HL-60/S4 (cell line): ENCODE measurements around the gene IRF2.

Source experiments
- in situ Hi-C: fragments of 300-500 bp; cut with MboI; formaldehyde crosslinking; loops from 2 replicates; pipeline ENCODE4 v1.14.3; 2022; ENCODE audit warnings: low sequenced_read_pairs

The IRF2 gene

GRCh38 chr4:184475498-184475897, 1.1 kb upstream of the IRF2 start:
- in situ Hi-C loops, result loop anchor here (10.0 kb wide), 1 partner anchor 59 kb away; no protein-coding TSS in a partner anchor

- in situ Hi-C loops, result loop anchor here (10.0 kb wide), 1 partner anchor 60 kb away; no protein-coding TSS in a partner anchor
Observed at GRCh38 chr4:184475096-184475461, 729 bp upstream of the IRF2 start.

- in situ Hi-C loops, result loop anchor here (10.0 kb wide), 1 partner anchor 61 kb away; no protein-coding TSS in a partner anchor
Observed at GRCh38 chr4:184473499-184474262, 669 bp downstream of the IRF2 start.

DNA sequence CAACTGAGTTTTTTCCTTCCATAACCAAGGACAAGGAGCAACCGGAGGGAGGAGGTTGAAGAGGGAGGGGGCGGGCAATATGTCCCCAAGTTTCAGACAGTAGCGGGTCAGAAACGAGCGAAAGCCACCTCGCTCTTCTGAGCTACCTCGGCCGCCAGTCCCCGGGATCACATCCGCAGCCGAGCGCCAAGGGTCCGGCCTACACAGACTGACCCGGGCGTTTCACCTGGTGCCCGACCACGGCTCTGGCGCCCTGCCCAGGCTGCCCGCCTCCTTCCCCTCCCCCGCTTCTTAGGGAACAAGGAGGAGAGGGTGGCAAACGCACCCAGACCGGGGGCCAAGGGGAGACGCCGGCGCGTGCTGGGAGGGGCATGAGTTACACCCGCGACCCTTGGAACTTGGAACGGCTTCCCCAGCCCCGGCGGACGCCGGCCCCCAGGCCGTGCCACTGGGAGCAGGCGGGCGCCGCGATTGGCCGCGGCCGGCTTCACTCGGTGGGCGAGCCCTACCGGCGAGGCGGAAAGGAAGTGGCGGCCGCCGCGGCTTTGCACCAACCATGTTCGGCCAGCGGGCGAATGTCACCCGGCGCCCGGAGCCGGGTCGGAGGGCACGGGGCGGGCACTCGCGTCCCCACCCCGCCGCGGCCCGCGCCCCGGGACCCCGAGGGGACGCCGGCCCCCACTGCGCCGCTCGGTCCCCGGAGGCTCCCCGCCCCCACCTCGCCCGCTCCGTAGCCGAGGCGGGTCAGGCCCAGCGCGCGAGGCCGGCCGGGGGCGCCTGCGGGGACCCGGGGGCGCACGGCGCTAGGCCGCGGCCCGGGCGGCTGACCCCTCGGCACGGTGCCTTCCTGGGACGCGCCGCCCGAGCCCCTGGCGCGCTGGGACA, 1.5 kb downstream of the IRF2 start:
- in situ Hi-C loops, result loop anchor here (10.0 kb wide), 1 partner anchor 62 kb away; no protein-coding TSS in a partner anchor

DNA sequence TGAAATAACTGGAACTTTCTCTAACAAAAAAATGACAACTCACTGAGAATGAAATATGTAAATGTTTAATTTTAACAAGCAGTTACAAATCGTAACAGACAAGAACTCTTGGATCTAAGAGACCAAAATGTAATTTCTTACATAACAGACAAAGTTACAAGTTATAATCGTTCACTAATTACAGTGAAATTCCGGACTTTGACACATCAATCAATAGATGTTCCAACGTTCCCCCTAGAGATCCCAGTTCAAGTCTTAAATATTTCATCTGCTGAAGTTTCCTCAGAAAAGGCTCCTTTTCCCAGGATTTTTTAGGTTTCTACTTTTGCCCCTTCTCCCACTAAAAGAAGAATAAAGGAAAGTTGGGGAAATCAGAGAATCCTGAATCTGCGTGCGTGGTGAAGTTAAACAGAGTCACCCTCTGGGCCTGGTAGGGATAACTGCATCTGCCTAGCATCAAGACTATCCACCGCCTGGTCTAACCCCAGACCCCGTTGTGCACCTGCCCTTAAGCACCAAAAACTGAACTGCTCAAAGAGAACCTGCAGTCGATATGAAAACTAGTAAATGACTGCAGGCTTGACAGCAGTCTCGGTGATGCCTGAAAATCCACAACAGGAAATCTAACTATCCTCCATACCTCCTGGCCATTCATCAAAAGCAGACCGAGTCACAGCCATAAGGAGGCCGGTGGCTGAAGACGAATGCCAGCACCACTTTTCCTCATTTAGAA, 2.3 kb downstream of the IRF2 start:
- in situ Hi-C loops, result loop anchor here (10.0 kb wide), 1 partner anchor 63 kb away; no protein-coding TSS in a partner anchor

DNA sequence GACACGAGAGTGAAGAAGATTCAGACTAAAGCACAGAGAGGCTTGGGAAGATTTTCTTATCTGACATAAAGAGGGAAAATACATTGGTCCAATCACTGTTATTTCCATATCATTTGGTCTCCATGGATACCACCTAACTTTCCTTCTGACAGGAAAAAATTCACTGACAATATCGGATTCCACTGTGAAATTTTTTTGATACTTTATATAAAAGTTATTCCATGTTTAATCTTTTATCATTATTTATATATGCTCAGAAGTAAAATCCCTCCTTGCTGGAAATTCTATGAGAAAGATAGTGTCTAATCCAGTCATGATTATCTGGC, 3.6 kb downstream of the IRF2 start:
- in situ Hi-C loops, result loop anchor here (10.0 kb wide), 1 partner anchor 64 kb away; no protein-coding TSS in a partner anchor

DNA sequence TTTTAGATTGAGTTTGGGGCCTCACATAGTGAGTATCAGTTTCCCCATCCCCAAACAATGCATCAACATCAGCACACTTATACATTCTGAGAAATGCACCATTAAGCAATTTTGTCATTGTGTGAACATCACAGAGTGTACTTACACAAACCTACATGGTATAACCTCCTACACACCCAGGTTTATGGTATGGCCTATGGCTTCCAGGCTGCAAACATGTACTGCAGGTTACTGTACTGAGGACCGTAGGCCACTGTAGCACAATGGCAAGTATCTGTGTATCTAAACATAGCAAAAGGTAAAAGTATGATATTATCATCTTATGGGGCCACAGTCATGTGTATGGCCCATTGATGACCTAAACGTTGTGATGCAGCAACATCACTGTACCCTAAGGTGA, 7.7 kb downstream of the IRF2 start:
- in situ Hi-C loops, result no loop called here

GRCh38 chr4:184464759-184465454, 9.4 kb downstream of the IRF2 start:
- in situ Hi-C loops, result no loop called here

GRCh38 chr4:184463856-184464255, 10.5 kb downstream of the IRF2 start:
- in situ Hi-C loops, result no loop called here

DNA sequence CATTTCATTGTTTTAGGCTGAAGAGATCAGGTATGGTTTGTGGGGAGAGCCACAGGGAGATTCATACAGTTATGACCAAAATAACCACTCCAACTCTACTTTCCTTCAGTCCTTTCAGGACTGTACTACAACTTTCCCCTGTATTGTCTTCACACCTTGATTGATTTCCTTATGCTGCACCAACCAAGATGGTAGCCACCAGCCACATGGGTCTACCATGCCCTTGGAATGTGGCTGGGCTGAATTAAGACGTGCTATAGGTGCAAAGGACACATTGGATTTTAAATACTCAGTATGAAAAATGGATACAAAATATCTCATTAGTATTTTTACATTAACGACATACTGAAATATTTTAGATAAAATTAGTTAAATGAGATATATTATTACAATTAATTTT, 11.2 kb downstream of the IRF2 start:
- in situ Hi-C loops, result no loop called here

DNA sequence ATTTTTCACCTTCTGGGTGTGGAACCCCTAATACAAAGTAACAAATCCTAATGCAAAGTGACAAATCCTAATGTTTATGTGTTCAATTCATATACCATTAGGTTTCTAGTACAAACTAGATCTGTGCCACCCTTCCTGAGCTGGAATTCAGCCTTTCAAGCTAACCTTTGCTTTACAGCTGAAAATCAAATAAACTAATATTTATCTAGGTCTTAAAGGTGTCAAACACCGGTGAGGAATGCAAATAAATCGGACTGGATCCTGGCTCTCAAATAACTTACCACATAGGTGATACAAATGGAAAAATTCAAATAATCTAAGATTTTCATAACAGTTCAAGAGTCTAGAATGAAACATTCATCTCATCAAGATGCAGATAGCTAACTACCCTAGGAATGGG, 11.6 kb downstream of the IRF2 start:
- in situ Hi-C loops, result no loop called here

DNA sequence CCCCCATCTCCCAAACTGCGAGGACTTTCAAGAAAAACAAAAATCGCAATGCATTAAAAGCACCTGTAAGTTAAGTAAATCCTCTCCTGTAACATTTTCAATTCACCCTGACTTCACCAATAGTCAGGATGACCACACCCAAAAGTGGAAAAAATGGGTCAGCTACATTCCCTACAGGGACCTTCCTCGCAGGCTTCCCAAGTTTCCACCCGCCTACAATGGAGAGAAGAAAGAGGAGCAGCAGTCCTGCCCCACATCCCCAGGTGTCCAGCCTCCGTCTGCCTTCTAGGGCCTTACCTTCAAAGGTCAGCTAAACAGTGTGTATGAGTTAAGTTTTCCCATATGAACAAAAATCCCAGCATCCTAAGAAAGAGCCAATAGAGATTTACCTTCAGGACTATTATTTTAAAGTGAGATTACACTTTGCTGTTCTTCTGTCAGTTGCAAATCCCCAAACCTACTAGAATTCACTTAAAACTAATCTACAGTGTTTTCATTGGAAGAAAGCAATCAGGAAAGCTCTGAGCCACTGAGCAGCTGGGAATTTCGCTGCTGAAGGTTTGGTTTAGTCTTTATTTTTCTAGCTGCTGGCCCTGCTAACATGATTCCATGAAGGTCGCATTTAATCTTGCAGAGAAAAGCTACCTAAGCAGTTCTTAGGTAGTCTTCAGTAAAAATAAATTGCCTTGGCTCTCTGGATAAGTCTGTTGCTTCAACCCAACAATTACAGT, 12.5 kb downstream of the IRF2 start:
- in situ Hi-C loops, result no loop called here

DNA sequence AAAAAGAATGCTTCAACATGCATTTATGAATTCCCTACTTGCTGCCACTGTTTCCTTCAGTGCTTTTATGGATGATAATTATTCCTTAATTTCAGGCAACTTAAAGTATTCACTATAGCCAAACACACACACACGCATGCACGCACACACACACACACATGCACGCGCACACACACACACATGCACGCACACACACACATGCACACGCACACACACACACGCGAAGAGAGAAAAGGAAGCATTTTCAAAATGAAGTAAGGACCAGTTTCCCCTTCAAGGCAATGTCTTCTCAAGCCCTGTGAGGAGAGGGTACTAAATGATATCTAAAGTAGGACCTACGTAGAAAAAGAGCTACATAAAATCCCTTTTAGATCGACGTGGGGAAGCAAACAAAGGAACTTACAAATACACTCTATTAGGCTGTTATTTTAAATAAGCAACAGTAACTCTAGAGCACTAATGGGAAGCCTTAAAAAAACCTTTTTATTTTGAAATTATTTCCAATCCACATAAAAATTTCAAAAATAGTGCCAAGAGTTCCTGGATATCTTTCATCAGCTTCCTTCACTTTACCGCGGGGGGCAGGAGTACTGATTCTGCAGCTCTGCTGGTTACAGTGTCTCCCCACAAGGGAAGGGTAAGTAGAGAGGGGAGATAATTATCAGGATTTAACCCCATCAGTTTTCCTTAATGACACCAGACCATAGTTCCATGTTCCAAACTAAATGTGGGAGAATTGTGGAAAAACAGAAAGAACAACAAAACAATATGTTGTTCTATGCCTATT, 13.7 kb downstream of the IRF2 start:
- in situ Hi-C loops, result no loop called here

DNA sequence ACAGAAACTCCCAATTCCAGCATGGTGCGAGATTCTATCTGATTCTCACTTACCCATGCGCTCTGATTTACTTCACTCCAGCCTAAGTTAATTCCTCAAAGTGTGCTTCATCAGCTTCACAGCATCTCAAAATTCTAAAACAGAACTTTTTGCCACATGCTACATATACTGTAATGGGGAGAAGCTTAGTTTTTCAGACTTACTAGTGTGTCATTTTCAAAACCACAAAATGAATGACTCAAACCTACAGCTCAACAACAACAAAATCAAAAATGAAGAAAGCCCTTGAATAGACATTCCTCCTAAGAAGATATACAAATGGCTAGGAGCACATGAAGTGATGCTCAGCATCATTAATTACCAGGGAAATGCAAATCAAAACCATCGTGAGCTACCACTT, 14.9 kb downstream of the IRF2 start:
- in situ Hi-C loops, result no loop called here

DNA sequence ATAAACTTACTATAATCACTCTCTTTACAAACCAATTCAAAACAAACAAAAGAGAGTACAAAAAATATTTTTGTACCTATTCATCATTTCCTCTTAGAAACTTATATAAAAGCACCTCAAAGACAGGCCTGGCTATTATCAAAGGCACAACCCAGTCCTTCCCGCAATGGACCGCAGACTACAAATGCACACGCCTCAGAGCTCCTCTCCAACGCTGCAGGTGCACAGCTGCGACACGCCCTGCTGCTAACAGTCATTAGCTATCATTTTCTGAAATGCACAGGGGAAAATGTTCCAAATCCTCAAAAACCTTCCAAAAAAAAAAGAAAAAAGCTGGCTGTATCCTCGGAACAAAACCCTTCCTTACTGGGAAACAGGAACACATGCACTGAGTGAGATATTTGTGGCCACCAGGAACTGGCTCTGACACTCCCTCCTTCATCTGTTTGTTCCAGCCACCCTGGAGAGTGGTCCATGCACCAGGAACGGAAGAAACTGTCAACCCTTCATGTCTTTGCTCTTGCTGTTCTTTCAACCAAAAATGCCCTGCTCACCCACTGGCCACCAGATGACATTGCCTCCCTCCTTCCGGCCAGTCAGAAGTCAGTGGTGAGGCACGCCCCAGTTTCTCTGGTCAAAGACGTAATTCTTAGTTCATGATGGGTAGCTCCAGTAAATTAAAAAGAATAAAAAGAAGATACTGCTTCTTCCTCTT, 16.7 kb downstream of the IRF2 start:
- in situ Hi-C loops, result no loop called here

GRCh38 chr4:184456337-184456736, 18.0 kb downstream of the IRF2 start:
- in situ Hi-C loops, result no loop called here

DNA sequence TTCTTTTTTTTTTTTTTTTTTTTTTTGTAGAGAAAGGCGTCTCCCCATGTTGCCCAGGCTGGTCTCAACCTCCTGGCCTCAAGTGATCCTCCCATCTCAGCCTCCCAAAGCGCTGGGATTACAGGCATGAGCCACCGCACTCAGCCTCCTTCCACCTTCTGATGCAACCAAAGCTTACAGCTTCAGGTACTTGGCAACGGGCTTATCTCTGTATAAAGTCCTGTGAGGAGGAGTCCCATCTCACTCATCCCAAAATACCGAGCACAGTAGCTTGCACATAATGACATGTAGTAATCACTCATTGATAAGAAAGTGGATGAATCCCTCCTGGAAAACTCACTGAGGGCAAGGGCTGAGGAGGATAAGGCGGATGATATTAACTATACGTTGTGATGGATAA, 19.1 kb downstream of the IRF2 start:
- in situ Hi-C loops, result no loop called here

DNA sequence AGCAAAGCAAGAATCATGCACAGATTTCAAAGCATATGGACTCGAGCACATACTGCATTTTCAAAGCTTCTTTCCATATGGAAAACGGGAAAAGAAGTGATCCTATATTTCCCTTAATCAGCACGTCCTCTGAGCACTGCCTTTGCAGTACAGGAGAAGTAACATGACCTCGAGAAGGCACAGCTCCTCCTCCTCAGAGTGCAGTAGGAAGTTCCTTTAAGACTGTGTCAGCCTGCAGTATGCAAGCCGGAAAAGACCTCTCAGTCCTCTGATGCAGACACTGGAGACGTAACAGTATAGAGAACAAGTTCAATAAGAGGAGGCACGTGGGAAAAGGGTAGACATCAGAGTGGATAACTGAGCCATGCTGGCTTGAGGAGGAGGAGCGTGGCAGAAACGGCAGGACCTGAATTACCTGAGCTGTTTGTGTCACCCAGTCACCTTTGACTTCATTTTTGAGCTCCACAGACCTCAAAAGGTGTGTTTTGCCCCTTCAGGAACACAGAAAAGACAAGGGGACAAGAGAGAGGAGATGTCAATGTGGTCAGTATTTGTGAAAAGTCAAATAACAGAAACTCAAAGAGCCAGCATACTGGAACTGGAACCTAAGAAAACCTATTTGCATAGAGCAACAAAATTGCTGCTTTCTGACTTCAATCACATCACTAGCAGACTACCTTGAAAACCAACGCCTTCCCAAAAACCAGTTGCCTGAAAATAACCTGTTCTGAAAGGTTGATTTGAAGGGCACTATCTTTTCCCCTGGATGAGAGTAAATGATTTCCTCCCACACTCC, 20.8 kb downstream of the IRF2 start:
- in situ Hi-C loops, result no loop called here
